Dedifferentiated amniotic fluid mesenchymal stem cell (primary cell): Measurements from ENCODE around the gene FAAP100.
"Not testable (repeated sequence)": the region's sequence is repeated elsewhere in the genome, so short reads cannot be mapped to it uniquely, and the experiment has no call there.

Source experiments
- DNase-seq: peaks from one replicate; pipeline ENCODE4 v3.0.0-alpha.2; 2016; ENCODE audit errors: extremely low spot score

Gene FAAP100

GRCh38 chr17:81538651-81539570 lies 13.2 kb downstream of the FAAP100 start:
- DNase-seq, result no peak

- no peak for DNase-seq
Measured at GRCh38 chr17:81537856-81538555, 14.1 kb downstream of the FAAP100 start.

- no peak for DNase-seq
Measured at GRCh38 chr17:81537343-81537855, 14.8 kb downstream of the FAAP100 start.

GRCh38 chr17:81536299-81537290 lies 15.6 kb downstream of the FAAP100 start:
- no peak for DNase-seq

GRCh38 chr17:81535480-81536298 lies 16.5 kb downstream of the FAAP100 start:
- DNase-seq, result no peak

- DNase-seq, result no peak
Measured at GRCh38 chr17:81535007-81535328, 17.2 kb downstream of the FAAP100 start.

GRCh38 chr17:81534157-81535006 lies 17.8 kb downstream of the FAAP100 start:
- DNase-seq, result no peak

GRCh38 chr17:81533339-81534141 lies 18.6 kb downstream of the FAAP100 start:
- no peak for DNase-seq

GRCh38 chr17:81532490-81533287 lies 19.5 kb downstream of the FAAP100 start:
- DNase-seq, result no peak

GRCh38 chr17:81531998-81532404 lies 20.2 kb downstream of the FAAP100 start:
- DNase-seq, result not testable (repeated sequence)

- DNase-seq, result not testable (repeated sequence)
Measured at GRCh38 chr17:81531013-81531412, 21.1 kb downstream of the FAAP100 start.

- no peak for DNase-seq
Measured at GRCh38 chr17:81529437-81529803, 22.7 kb downstream of the FAAP100 start.

GRCh38 chr17:81528651-81529436 lies 23.3 kb downstream of the FAAP100 start:
- DNase-seq, result no peak

GRCh38 chr17:81528384-81528650 lies 23.8 kb downstream of the FAAP100 start:
- DNase-seq, result no peak

- no peak for DNase-seq
Measured at GRCh38 chr17:81527591-81528383, 24.4 kb downstream of the FAAP100 start, which contains the start of gene FSCN2. FSCN2 (plus strand) TSS chr17:81528377; CDS start chr17:81528532, 155 bp downstream.

- DNase-seq, result no peak
Measured at GRCh38 chr17:81526662-81527571, 25.2 kb downstream of the FAAP100 start.
